Endothelial cell of umbilical vein (primary cell): Measurements from ENCODE around the gene KCNN3. TPM values are rescaled to one million over a fixed set of nuclear protein-coding genes. Genes with fewer than 3 reads are reported as not detected.

ENCODE experiments used
- BruUV-seq: library from RNA; stranded (reverse); fragments of 400-500 nt; replicated peaks from 2 replicates; lab custom pipeline; 2021; lab: Mats Ljungman, UMichigan
- CTCF ChIA-PET: fragments of 300-600, 350-600 bp; sonication (Branson Sonifier 250); formaldehyde crosslinking; loops from one replicate; lab custom pipeline; 2021; ENCODE audit warnings: antibody characterized with exemption, inconsistent platforms; lab: Charles Lee
- POLR2A ChIA-PET: fragments of 300-600, 350-600 bp; sonication (Branson Sonifier 250); formaldehyde crosslinking; loops from one replicate; lab custom pipeline; 2021; ENCODE audit warnings: antibody characterized with exemption, inconsistent platforms; lab: Charles Lee
- DNase-seq: peaks from one replicate; pipeline ENCODE4 v3.0.0-alpha.2; 2011; ENCODE audit warnings: low read depth, low spot score
- FAIRE-seq: peaks from 2 replicates; lab custom pipeline; 2011; peaks lifted over from hg19 to GRCh38; lab: Jason Lieb, UNC
- H2AFZ ChIP-seq: 2 replicates; pipeline ENCODE4 v1.6.0; 2012; ENCODE audit warnings: low read depth, low read length, control low read depth, inconsistent platforms
- H3K27ac ChIP-seq: 2 replicates; pipeline ENCODE4 v1.5.1; 2011; ENCODE audit warnings: low read depth, mild to moderate bottlenecking, control low read depth, low read length, moderate library complexity; ENCODE audit not compliant: insufficient read depth
- H3K27me3 ChIP-seq, 2 experiments: 2 replicates each; pipeline versions ENCODE4 v1.6.0 to v1.6.1; 2011; ENCODE audit warnings: low read length in 2 of 2, mixed read lengths in 1 of 2; ENCODE audit not compliant: control insufficient read depth in 2 of 2, insufficient read depth in 2 of 2
- H3K36me3 ChIP-seq, 2 experiments: 2 replicates in 1 of 2; 3 replicates in 1 of 2; pipeline ENCODE4 v1.5.1; 2011; ENCODE audit warnings: low read length in 2 of 2, mild to moderate bottlenecking in 1 of 2, moderate library complexity in 1 of 2; ENCODE audit not compliant: control insufficient read depth in 2 of 2, insufficient read depth in 2 of 2; ENCODE audit errors: extremely low read depth in 1 of 2
- H3K4me1 ChIP-seq: 3 replicates; pipeline ENCODE4 v1.5.1; 2011; ENCODE audit warnings: mild to moderate bottlenecking, low read length; ENCODE audit not compliant: control insufficient read depth, insufficient read depth; ENCODE audit errors: extremely low read depth
- H3K4me2 ChIP-seq: 2 replicates; pipeline ENCODE4 v1.6.1; 2011; ENCODE audit warnings: low read length, control low read depth, mixed read lengths; ENCODE audit not compliant: insufficient read depth
- H3K4me3 ChIP-seq, 3 experiments: fragments of 200-600 bp in 1 of 3; sonication (generic), shearing (Covaris generic) in 1 of 3; replicated peaks in 1 of 3; 2 replicates each; pipeline ENCODE4 v1.5.1; 2011 to 2016; ENCODE audit warnings: control low read depth in 3 of 3, low read length in 3 of 3, mild to moderate bottlenecking in 2 of 3, inconsistent platforms in 1 of 3, low read depth in 1 of 3, moderate library complexity in 1 of 3; ENCODE audit not compliant: insufficient read depth in 1 of 3
- H3K79me2 ChIP-seq: 2 replicates; pipeline ENCODE4 v1.6.0; 2012; ENCODE audit warnings: low read length, inconsistent platforms; ENCODE audit not compliant: control insufficient read depth, insufficient read depth
- H3K9ac ChIP-seq: replicated peaks from 2 replicates; pipeline ENCODE3; 2011; ENCODE audit warnings: low read length, control low read depth; ENCODE audit not compliant: insufficient read depth; ENCODE audit errors: extremely low read depth
- H3K9me1 ChIP-seq: replicated peaks from 3 replicates; pipeline ENCODE4 v1.6.0; 2011; ENCODE audit warnings: mild to moderate bottlenecking, low read length; ENCODE audit not compliant: control insufficient read depth, insufficient read depth; ENCODE audit errors: extremely low read depth
- H3K9me3 ChIP-seq: replicated peaks from 2 replicates; pipeline ENCODE4 v1.5.1; 2012; ENCODE audit warnings: low read length, inconsistent platforms; ENCODE audit not compliant: control insufficient read depth, insufficient read depth
- H4K20me1 ChIP-seq: replicated peaks from 2 replicates; pipeline ENCODE3; 2011; ENCODE audit warnings: mild to moderate bottlenecking, low read length; ENCODE audit not compliant: control insufficient read depth, insufficient read depth; ENCODE audit errors: extremely low read depth
- EZH2 ChIP-seq: IDR thresholded peaks from 2 replicates; pipeline ENCODE4 v1.6.1; 2012; ENCODE audit warnings: borderline replicate concordance, low read depth, mild to moderate bottlenecking, moderate library complexity, low read length, inconsistent platforms; ENCODE audit not compliant: severe bottlenecking
- JUN ChIP-seq: IDR thresholded peaks from 2 replicates; pipeline ENCODE4 v1.6.1; 2011; ENCODE audit warnings: borderline replicate concordance, low read depth; ENCODE audit not compliant: insufficient read length, insufficient read depth
- dilution Hi-C: fragments of 300-500 bp; cut with MboI; formaldehyde crosslinking; loops from one replicate; pipeline ENCODE4 v1.15.0; 2019; ENCODE audit warnings: low sequenced_read_pairs; ENCODE audit not compliant: extremely low pct_ligation_motif_present
- intact Hi-C: fragments of 100-400 bp; cut with micrococcal nuclease; formaldehyde crosslinking; loops from one replicate; pipeline ENCODE4 v1.10.0; 2022
- polyA plus RNA-seq, 4 experiments: library from polyadenylated mRNA; depleted of rRNA in 3 of 4; stranded (reverse) in 3 of 4; unstranded in 1 of 4; fragments of >200 nt; gene quantifications; 2 replicates each; pipeline versions ENCODE4 v1.2.1 to v1.2.3, GENCODE V29; 2011 to 2012; ENCODE audit warnings: missing spikeins in 1 of 4
- total RNA-seq: library from RNA; stranded (reverse); gene quantifications from 2 replicates; pipeline ENCODE4 v1.2.3, GENCODE V29; 2021
- TF ChIP-seq, protein P1 (sequence below): IDR thresholded peaks from 2 replicates; pipeline ENCODE4 v1.6.1; 2011; ENCODE audit not compliant: insufficient read depth, insufficient read length
- TF ChIP-seq, protein P2 (sequence below), 2 donors: IDR thresholded peaks; 1 replicate in 1 of 2; 2 replicates in 1 of 2; pipeline ENCODE4 v1.5.1; 2011; ENCODE audit warnings: low read length in 2 of 2, mild to moderate bottlenecking in 2 of 2, moderate library complexity in 2 of 2, control low read depth in 1 of 2, inconsistent platforms in 1 of 2, low read depth in 1 of 2; ENCODE audit not compliant: insufficient read depth in 1 of 2; ENCODE audit errors: extremely low read depth in 1 of 2

Gene KCNN3
- total and polyA plus RNA-seq, 2 donors (not counting 3 experiments of a cell fraction or from before 2014, with no cell fraction given): 0.91 to 1.1 TPM

- Histone ChIP-seq H3K27ac (no peak overlapping the region), H3K9ac (no peak overlapping the region), H3K79me2 (no peaks in the 10 kb centered on the region), H2AFZ (no peak overlapping the region), H4K20me1 (no peaks in the 10 kb centered on the region), H3K4me2 (no peak overlapping the region), H3K4me3 (no peak overlapping the region), H3K9me3 (no peaks in the 10 kb centered on the region), H3K4me1 (no peaks in the 10 kb centered on the region), H3K9me1 (no peaks in the 10 kb centered on the region), H3K36me3 (no peaks in the 10 kb centered on the region), H3K27me3 (no peaks in the 10 kb centered on the region)
- intact Hi-C loops: no loop called here
- CTCF ChIA-PET: interaction anchor here (1.0 to 1.8 kb wide), 6 partner anchors 8 to 122 kb away, joined by 3 to 5 read pairs (median 4); no protein-coding TSS in a partner anchor
- no TSS peak for BruUV-seq
- no peak for FAIRE-seq
- POLR2A ChIA-PET: no interaction called here
- dilution Hi-C loops: no loop called here
- no peak for DNase-seq
- TF ChIP-seq, protein P1, sequence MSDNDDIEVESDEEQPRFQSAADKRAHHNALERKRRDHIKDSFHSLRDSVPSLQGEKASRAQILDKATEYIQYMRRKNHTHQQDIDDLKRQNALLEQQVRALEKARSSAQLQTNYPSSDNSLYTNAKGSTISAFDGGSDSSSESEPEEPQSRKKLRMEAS: no peak
- no peak for TF ChIP-seq JUN
- TF ChIP-seq, protein P2, sequence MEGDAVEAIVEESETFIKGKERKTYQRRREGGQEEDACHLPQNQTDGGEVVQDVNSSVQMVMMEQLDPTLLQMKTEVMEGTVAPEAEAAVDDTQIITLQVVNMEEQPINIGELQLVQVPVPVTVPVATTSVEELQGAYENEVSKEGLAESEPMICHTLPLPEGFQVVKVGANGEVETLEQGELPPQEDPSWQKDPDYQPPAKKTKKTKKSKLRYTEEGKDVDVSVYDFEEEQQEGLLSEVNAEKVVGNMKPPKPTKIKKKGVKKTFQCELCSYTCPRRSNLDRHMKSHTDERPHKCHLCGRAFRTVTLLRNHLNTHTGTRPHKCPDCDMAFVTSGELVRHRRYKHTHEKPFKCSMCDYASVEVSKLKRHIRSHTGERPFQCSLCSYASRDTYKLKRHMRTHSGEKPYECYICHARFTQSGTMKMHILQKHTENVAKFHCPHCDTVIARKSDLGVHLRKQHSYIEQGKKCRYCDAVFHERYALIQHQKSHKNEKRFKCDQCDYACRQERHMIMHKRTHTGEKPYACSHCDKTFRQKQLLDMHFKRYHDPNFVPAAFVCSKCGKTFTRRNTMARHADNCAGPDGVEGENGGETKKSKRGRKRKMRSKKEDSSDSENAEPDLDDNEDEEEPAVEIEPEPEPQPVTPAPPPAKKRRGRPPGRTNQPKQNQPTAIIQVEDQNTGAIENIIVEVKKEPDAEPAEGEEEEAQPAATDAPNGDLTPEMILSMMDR (IDR thresholded peaks at IDR 0.05; ENCODE audit: extremely low read depth in 1 of 2, insufficient read depth in 1 of 2, low read depth in 1 of 2, low read length in 2 of 2): no peak
- TF ChIP-seq EZH2: no peak
Measured at GRCh38 chr1:154820646-154821045, 49.4 kb downstream of the KCNN3 start.
